Upper lobe of left lung (tissue), 6 donors: Measurements from ENCODE around the gene ELP1. TPM values are rescaled to one million over a fixed set of nuclear protein-coding genes. Genes with fewer than 3 reads are reported as not detected.
"Not testable (repeated sequence)": the region's sequence is repeated elsewhere in the genome, so short reads cannot be mapped to it uniquely, and the experiment has no call there.

ENCODE experiments used
- ATAC-seq, 2 donors: fragments of 200-7000 bp; cut with Tn5 transposase; one replicate each; pipeline ENCODE4 v1.9.1; 2022; ENCODE audit warnings: mild to moderate bottlenecking in 2 of 2, moderate library complexity in 2 of 2; ENCODE audit not compliant: low FRiP score in 2 of 2
- DNase-seq, 2 donors: peaks; one replicate each; pipeline ENCODE4 v3.0.0-alpha.2; 2019 to 2020
- H3K27ac ChIP-seq, 4 donors: fragments of 200-600 bp; sonication (generic); one replicate each; pipeline ENCODE4 v1.5.1; 2016 to 2019
- H3K27me3 ChIP-seq, 4 donors: fragments of 200-600 bp; sonication (generic); one replicate each; pipeline ENCODE4 v1.5.1; 2017 to 2019
- H3K36me3 ChIP-seq, 4 donors: fragments of 200-600 bp; sonication (generic); one replicate each; pipeline ENCODE4 v1.5.1; 2016 to 2019
- H3K4me1 ChIP-seq, 4 donors: fragments of 200-600 bp; sonication (generic); one replicate each; pipeline ENCODE4 v1.5.1; 2018 to 2019
- H3K4me3 ChIP-seq, 4 donors: fragments of 200-600 bp; sonication (generic); one replicate each; pipeline ENCODE4 v1.5.1; 2017 to 2019; ENCODE audit warnings: mild to moderate bottlenecking in 2 of 4, moderate library complexity in 1 of 4
- H3K9me3 ChIP-seq, 4 donors: fragments of 200-600 bp; sonication (generic); one replicate each; pipeline ENCODE4 v1.5.1; 2018 to 2019
- CTCF ChIP-seq, 6 experiments: fragments of 450-650 bp in 4 of 6; fragments of 200-600 bp in 2 of 6; sonication (generic) in 2 of 6; IDR thresholded peaks; one replicate each; pipeline ENCODE4 v1.5.1; 2016 to 2019; ENCODE audit warnings: antibody characterized with exemption in 6 of 6
- EP300 ChIP-seq, 4 donors: sonication (generic); formaldehyde crosslinking; IDR thresholded peaks; one replicate each; pipeline ENCODE4 v1.5.1; 2017; ENCODE audit warnings: antibody characterized with exemption in 4 of 4, control low read depth in 2 of 4
- POLR2A ChIP-seq, 4 donors: fragments of 450-650 bp; IDR thresholded peaks; one replicate each; pipeline ENCODE4 v1.5.1; 2016 to 2017; ENCODE audit warnings: antibody characterized with exemption in 4 of 4, mild to moderate bottlenecking in 2 of 4
- POLR2AphosphoS5 ChIP-seq, 2 donors: sonication (generic); formaldehyde crosslinking; IDR thresholded peaks; one replicate each; pipeline ENCODE4 v1.5.1; 2017; ENCODE audit warnings: antibody characterized with exemption in 2 of 2
- WGBS, 2 donors: methylation state at CpG; one replicate each; pipeline ENCODE4 v1.1.5; 2017 to 2018; 5-methylcytosine and 5-hydroxymethylcytosine counted together
- total RNA-seq, 6 donors: library from RNA; depleted of rRNA in 4 of 6; stranded (reverse); fragments of >200 nt in 4 of 6; gene quantifications; one replicate each; pipeline versions ENCODE4 v1.1.0 to v1.2.1, GENCODE V29; 2016 to 2021
- donor health status: DM: no; HTN: no; CAD: no; lungs with moderate emphysema.
- donor health status: DM: no; HTN: yes; CAD: no; lungs with severe emphysema.

ELP1 gene
- total RNA-seq, 6 donors from 2014 or later, result 11.3 to 55.4 (median 18.5) TPM

- ATAC-seq, result no peak
- no peak for TF ChIP-seq CTCF (IDR thresholded peaks at IDR 0.05)
- no peak for TF ChIP-seq EP300 (IDR thresholded peaks at IDR 0.05)
- TF ChIP-seq POLR2A (IDR thresholded peaks at IDR 0.05), result no peak
- TF ChIP-seq POLR2AphosphoS5 (IDR thresholded peaks at IDR 0.05), result no peak
These were observed 89.1 kb downstream of the ELP1 start for GRCh38 chr9:108844856-108845255.

GRCh38 chr9:108844391-108844790 lies 89.5 kb downstream of the ELP1 start:
- H3K36me3 ChIP-seq, result no peaks in the 10 kb centered on the region
- no peak for TF ChIP-seq POLR2A (IDR thresholded peaks at IDR 0.05)
- TF ChIP-seq EP300 (IDR thresholded peaks at IDR 0.05), result no peak
- WGBS, 2 donors, result 60 to 72% methylated on average over 2 of the region's 2 CpGs
- ATAC-seq (no peak), DNase-seq (no peak)
- H3K27ac ChIP-seq, result no peak overlapping the region
- H3K9me3 ChIP-seq, result no peaks in the 10 kb centered on the region
- no peaks in the 10 kb centered on the region for H3K4me1 ChIP-seq
- no peaks in the 10 kb centered on the region for H3K27me3 ChIP-seq
- H3K4me3 ChIP-seq, result no peak overlapping the region

More at GRCh38 chr9:108844856-108845255, 89.1 kb downstream of the ELP1 start:
- no peak for DNase-seq
- H3K27me3 ChIP-seq, result no peaks in the 10 kb centered on the region
- no peak overlapping the region for H3K4me3 ChIP-seq
- H3K9me3 ChIP-seq, result no peaks in the 10 kb centered on the region
- 83% methylated on average over 2 of the region's 2 CpGs for WGBS, 2 donors
- no peak overlapping the region for H3K27ac ChIP-seq
- no peaks in the 10 kb centered on the region for H3K36me3 ChIP-seq
- H3K4me1 ChIP-seq, result no peaks in the 10 kb centered on the region

GRCh38 chr9:108842610-108843295 lies 91.2 kb downstream of the ELP1 start:
- H3K4me3 ChIP-seq, result no peak overlapping the region
- TF ChIP-seq POLR2A (IDR thresholded peaks at IDR 0.05) (no peak), EP300 (IDR thresholded peaks at IDR 0.05) (no peak)
- no peaks in the 10 kb centered on the region for H3K36me3 ChIP-seq
- WGBS, 2 donors, result 45 to 65% methylated on average over 16 of the region's 16 CpGs
- DNase-seq (no peak), ATAC-seq (no peak)
- no peaks in the 10 kb centered on the region for H3K9me3 ChIP-seq
- no peaks in the 10 kb centered on the region for H3K4me1 ChIP-seq
- H3K27me3 ChIP-seq, result no peaks in the 10 kb centered on the region
- no peak overlapping the region for H3K27ac ChIP-seq

- not testable (repeated sequence) for H3K36me3 ChIP-seq, H3K27me3 ChIP-seq, H3K4me3 ChIP-seq, DNase-seq, H3K4me1 ChIP-seq, H3K9me3 ChIP-seq, H3K27ac ChIP-seq, ATAC-seq
- 77 to 90% methylated on average over 5 of the region's 5 CpGs for WGBS, 2 donors
These were observed 94.4 kb downstream of the ELP1 start for GRCh38 chr9:108839561-108839960.

- DNase-seq (no peak), ATAC-seq (no peak)
- no peaks in the 10 kb centered on the region for H3K9me3 ChIP-seq
- WGBS, 2 donors, result 81 to 96% methylated on average over 6 of the region's 6 CpGs
- H3K4me3 ChIP-seq, result no peak overlapping the region
- H3K27ac ChIP-seq, result no peak overlapping the region
- no peaks in the 10 kb centered on the region for H3K4me1 ChIP-seq
- no peaks in the 10 kb centered on the region for H3K36me3 ChIP-seq
- TF ChIP-seq POLR2AphosphoS5 (IDR thresholded peaks at IDR 0.05), result no peak
- TF ChIP-seq POLR2A (IDR thresholded peaks at IDR 0.05), result no peak
- no peak for TF ChIP-seq CTCF (IDR thresholded peaks at IDR 0.05)
- no peak for TF ChIP-seq EP300 (IDR thresholded peaks at IDR 0.05)
- H3K27me3 ChIP-seq, result no peaks in the 10 kb centered on the region
These were observed 95.9 kb downstream of the ELP1 start for GRCh38 chr9:108838017-108838416.

- no peak for ATAC-seq
These were observed 96.4 kb downstream of the ELP1 start for GRCh38 chr9:108837530-108837929.

More at GRCh38 chr9:108837530-108837929, 96.4 kb downstream of the ELP1 start:
- 84 to 93% methylated on average over 4 of the region's 4 CpGs for WGBS, 2 donors
- TF ChIP-seq POLR2AphosphoS5 (IDR thresholded peaks at IDR 0.05), result no peak
- TF ChIP-seq EP300 (IDR thresholded peaks at IDR 0.05), result no peak
- TF ChIP-seq CTCF (IDR thresholded peaks at IDR 0.05), result no peak
- TF ChIP-seq POLR2A (IDR thresholded peaks at IDR 0.05), result no peak
- no peaks in the 10 kb centered on the region for H3K9me3 ChIP-seq
- no peaks in the 10 kb centered on the region for H3K4me1 ChIP-seq
- H3K27ac ChIP-seq, result no peak overlapping the region
- H3K4me3 ChIP-seq, result no peak overlapping the region
- H3K36me3 ChIP-seq, result no peaks in the 10 kb centered on the region
- H3K27me3 ChIP-seq, result no peaks in the 10 kb centered on the region
- DNase-seq, result no peak
